PC-3 (cell line): ENCODE measurements around the gene CNIH3. TPM values are rescaled to one million over a fixed set of nuclear protein-coding genes. Genes with fewer than 3 reads are reported as not detected.

ENCODE experiments used
- ATAC-seq: fragments of 200-7000 bp; cut with Tn5 transposase; 2 replicates; pipeline ENCODE4 v1.9.1; 2020; ENCODE audit warnings: mild to moderate bottlenecking, moderate library complexity
- BruUV-seq: library from RNA; stranded (reverse); fragments of 400-500 nt; replicated peaks from 2 replicates; lab custom pipeline; 2021; lab: Mats Ljungman, UMichigan
- CTCF ChIA-PET: fragments of 300-600 bp; sonication (Branson Sonifier 250); formaldehyde crosslinking; loops from one replicate; lab custom pipeline; 2022; ENCODE audit warnings: antibody characterized with exemption; lab: Charles Lee
- POLR2A ChIA-PET: fragments of 300-600 bp; sonication (Branson Sonifier 250); formaldehyde crosslinking; loops from one replicate; lab custom pipeline; 2022; ENCODE audit warnings: antibody characterized with exemption; ENCODE audit not compliant: unreplicated experiment; lab: Charles Lee
- DNase-seq: peaks from one replicate; pipeline ENCODE4 v3.0.0-alpha.2; 2015
- H2AFZ ChIP-seq: fragments of 300-600 bp; sonication (generic); 2 replicates; pipeline ENCODE4 v1.6.0; 2016; ENCODE audit warnings: antibody characterized with exemption, low read length
- H3F3A ChIP-seq: fragments of 300-600 bp; sonication (generic); one replicate; pipeline ENCODE4 v1.6.0; 2017; ENCODE audit warnings: antibody characterized with exemption, low read length, control low read depth, mild to moderate bottlenecking; ENCODE audit not compliant: unreplicated experiment
- H3K27ac ChIP-seq: fragments of 300-600 bp; sonication (generic); 2 replicates; pipeline ENCODE4 v1.5.1; 2016; ENCODE audit warnings: mild to moderate bottlenecking, low read length
- H3K27me3 ChIP-seq: fragments of 300-600 bp; sonication (generic); 2 replicates; pipeline ENCODE4 v1.6.1; 2016; ENCODE audit warnings: low read length, mixed read lengths
- H3K36me3 ChIP-seq: fragments of 300-600 bp; sonication (generic); 2 replicates; pipeline ENCODE4 v1.6.1; 2016; ENCODE audit warnings: low read depth, mixed run types, low read length, mixed read lengths
- H3K4me1 ChIP-seq: fragments of 300-600 bp; sonication (generic); 2 replicates; pipeline ENCODE4 v1.5.1; 2016; ENCODE audit warnings: low read length; ENCODE audit not compliant: insufficient read depth
- H3K4me2 ChIP-seq: fragments of 300-600 bp; sonication (generic); 2 replicates; pipeline ENCODE4 v1.6.0; 2016; ENCODE audit warnings: low read length
- H3K4me3 ChIP-seq: fragments of 300-600 bp; sonication (generic); 2 replicates; pipeline ENCODE4 v1.5.1; 2016; ENCODE audit warnings: mild to moderate bottlenecking, low read length, mixed read lengths
- H3K79me2 ChIP-seq: fragments of 300-600 bp; sonication (generic); 2 replicates; pipeline ENCODE4 v1.6.1; 2017; ENCODE audit warnings: low read length, mixed read lengths
- H3K9ac ChIP-seq: fragments of 300-600 bp; sonication (generic); 2 replicates; pipeline ENCODE4 v1.6.0; 2016; ENCODE audit warnings: mild to moderate bottlenecking, low read length
- H3K9me2 ChIP-seq: fragments of 300-600 bp; sonication (generic); replicated peaks from 2 replicates; pipeline ENCODE4 v1.6.1; 2016; ENCODE audit warnings: mixed run types, low read length, mixed read lengths
- H3K9me3 ChIP-seq: fragments of 300-600 bp; sonication (generic); 2 replicates; pipeline ENCODE4 v1.6.1; 2016; ENCODE audit warnings: low read length, mixed read lengths
- H4K20me1 ChIP-seq: fragments of 300-600 bp; sonication (generic); 2 replicates; pipeline ENCODE4 v1.6.1; 2016; ENCODE audit warnings: low read length, mixed read lengths
- CTCF ChIP-seq: fragments of 300-600 bp; sonication (generic); conservative IDR thresholded peaks from 2 replicates; pipeline ENCODE4 v1.5.1; 2017; ENCODE audit warnings: antibody characterized with exemption, low read depth, mild to moderate bottlenecking, low read length
- EZH2 ChIP-seq: fragments of 300-600 bp; sonication (generic); IDR thresholded peaks from one replicate; pipeline ENCODE4 v1.6.1; 2017; ENCODE audit warnings: antibody characterized with exemption, mild to moderate bottlenecking, low read length; ENCODE audit not compliant: unreplicated experiment
- EZH2phosphoT487 ChIP-seq: fragments of 300-600 bp; sonication (generic); IDR thresholded peaks from 2 replicates; pipeline ENCODE4 v1.6.1; 2018; ENCODE audit warnings: mild to moderate bottlenecking, antibody characterized with exemption, low read length, borderline replicate concordance
- intact Hi-C: fragments of 100-400 bp; cut with micrococcal nuclease; formaldehyde crosslinking; loops from 2 replicates; pipeline ENCODE4 v1.9.0; 2023
- total RNA-seq: library from RNA; depleted of rRNA; stranded (reverse); fragments of >200 nt; gene quantifications from 2 replicates; pipeline ENCODE4 v1.2.3, GENCODE V29; 2014

Gene CNIH3
- total RNA-seq, 1 experiment from 2014 or later = 7.4 TPM

- Histone ChIP-seq H3K36me3 (no peaks in the 10 kb centered on the region), H4K20me1 (no peaks in the 10 kb centered on the region), H3K79me2 (no peaks in the 10 kb centered on the region), H3K4me2 (no peak overlapping the region), H3K9me2 (no peaks in the 10 kb centered on the region), H3K9ac (no peak overlapping the region), H3F3A (no peaks in the 10 kb centered on the region), H2AFZ (no peak overlapping the region), H3K9me3 (no peaks in the 10 kb centered on the region), H3K27ac (no peak overlapping the region), H3K4me1 (peaks cover 23% of the 10 kb centered on the region), H3K27me3 (no peaks in the 10 kb centered on the region), H3K4me3 (no peak overlapping the region)
- intact Hi-C loops = no loop called here
- no TSS peak for BruUV-seq
- DNase-seq (no peak), ATAC-seq (no peak)
- ChIA-PET POLR2A (no interaction called here), CTCF (interaction anchor here (0.5 kb wide), 1 partner anchor 10 kb away, joined by 3 read pairs; no protein-coding TSS in a partner anchor)
- TF ChIP-seq EZH2 (no peak), CTCF (no peak), EZH2phosphoT487 (no peak)
Observed at GRCh38 chr1:224651188-224651587, 35.1 kb downstream of the CNIH3 start.

GRCh38 chr1:224656392-224656791 lies 40.3 kb downstream of the CNIH3 start:
- Histone ChIP-seq H3K27me3 (no peaks in the 10 kb centered on the region), H3K9me2 (no peaks in the 10 kb centered on the region), H3K9me3 (no peaks in the 10 kb centered on the region), H3K79me2 (no peaks in the 10 kb centered on the region), H3K9ac (no peak overlapping the region), H3K4me1 (peaks cover 21% of the 10 kb centered on the region), H3K4me3 (no peak overlapping the region), H3K4me2 (no peak overlapping the region), H3F3A (no peaks in the 10 kb centered on the region), H3K36me3 (no peaks in the 10 kb centered on the region), H4K20me1 (no peaks in the 10 kb centered on the region), H3K27ac (no peak overlapping the region), H2AFZ (no peak overlapping the region)
- ATAC-seq (no peak), DNase-seq (no peak)
- intact Hi-C loops = no loop called here
- CTCF ChIA-PET = no interaction called here
- TF ChIP-seq CTCF (no peak), EZH2 (no peak), EZH2phosphoT487 (no peak)
- BruUV-seq = no TSS peak
- POLR2A ChIA-PET = no interaction called here

DNA sequence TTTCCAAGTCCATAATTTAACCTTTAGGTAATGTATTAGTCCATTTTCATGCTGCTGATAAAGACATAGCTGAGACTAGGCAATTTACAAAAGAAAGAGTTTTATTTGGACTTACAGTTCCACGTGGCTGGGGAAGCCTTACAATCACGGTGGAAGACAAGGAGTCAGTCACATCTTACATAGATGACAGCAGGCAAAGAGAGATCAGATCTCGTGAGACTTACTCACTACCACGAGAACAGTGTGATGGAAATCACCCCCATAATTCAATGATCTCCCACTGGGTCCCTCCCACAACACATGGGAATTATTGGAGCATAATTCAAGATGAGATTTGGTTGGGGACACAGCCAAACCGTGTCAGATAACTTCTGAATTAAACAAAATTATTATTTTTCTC lies 44.0 kb downstream of the CNIH3 start:
- intact Hi-C loops = no loop called here
- DNase-seq (no peak), ATAC-seq (no peak)
- ChIA-PET POLR2A (no interaction called here), CTCF (no interaction called here)
- no peaks in the 10 kb centered on the region for H3K79me2 ChIP-seq
- H4K20me1 ChIP-seq = no peaks in the 10 kb centered on the region
- no peaks in the 10 kb centered on the region for H3K9me3 ChIP-seq
- H3K27ac ChIP-seq = no peak overlapping the region
- H3K36me3 ChIP-seq = no peaks in the 10 kb centered on the region
- no peak overlapping the region for H3K9ac ChIP-seq
- H2AFZ ChIP-seq = no peak overlapping the region
- H3K27me3 ChIP-seq = no peaks in the 10 kb centered on the region
- H3K4me3 ChIP-seq = no peak overlapping the region
- BruUV-seq = no TSS peak
- no peaks in the 10 kb centered on the region for H3K4me1 ChIP-seq
- H3K4me2 ChIP-seq = no peak overlapping the region
- H3F3A ChIP-seq = no peaks in the 10 kb centered on the region
- H3K9me2 ChIP-seq = no peaks in the 10 kb centered on the region; the same call in 1 of the 2 replicates
- TF ChIP-seq CTCF (no peak), EZH2 (no peak), EZH2phosphoT487 (no peak)
